Kidney (tissue), 14 donors: ENCODE results near the gene INSC. TPM values are rescaled to one million over a fixed set of nuclear protein-coding genes. Genes with fewer than 3 reads are reported as not detected.

Experiments
- DNase-seq, 5 donors: peaks; one replicate each; pipeline ENCODE4 v3.0.0-alpha.2; 2013 to 2020
- FAIRE-seq: peaks from 2 replicates; lab custom pipeline; 2012; peaks lifted over from hg19 to GRCh38; lab: Jason Lieb, UNC
- H3K27ac ChIP-seq, 2 donors: one replicate each; pipeline ENCODE4 v1.7.0; 2013; ENCODE audit warnings: low read depth in 2 of 2, low read length in 2 of 2, inconsistent platforms in 1 of 2
- H3K27me3 ChIP-seq: one replicate; pipeline ENCODE4 v1.7.1; 2013; ENCODE audit warnings: low read length, inconsistent platforms; ENCODE audit not compliant: control insufficient read depth, insufficient read depth
- H3K36me3 ChIP-seq, 3 donors: one replicate each; pipeline versions ENCODE4 v1.7.0 to v1.7.1; 2013; ENCODE audit warnings: low read length in 3 of 3, control low read depth in 1 of 3, inconsistent platforms in 1 of 3; ENCODE audit not compliant: insufficient read depth in 3 of 3, control insufficient read depth in 2 of 3
- H3K4me1 ChIP-seq, 3 donors: one replicate each; pipeline versions ENCODE4 v1.7.0 to v1.7.1; 2013; ENCODE audit warnings: low read length in 3 of 3, inconsistent platforms in 1 of 3, low read depth in 1 of 3; ENCODE audit not compliant: control insufficient read depth in 2 of 3, insufficient read depth in 2 of 3
- H3K4me3 ChIP-seq, 3 donors: one replicate each; pipeline versions ENCODE4 v1.7.0 to v1.8.1; 2013; ENCODE audit warnings: low read length in 3 of 3, control low read depth in 1 of 3, inconsistent platforms in 1 of 3
- H3K9ac ChIP-seq, 3 donors: one replicate each; pipeline versions ENCODE4 v1.7.0 to v1.7.1; 2013; ENCODE audit warnings: low read length in 3 of 3, control low read depth in 1 of 3, inconsistent platforms in 1 of 3
- H3K9me3 ChIP-seq, 3 donors: one replicate each; pipeline versions ENCODE4 v1.7.0 to v1.7.1; 2013; ENCODE audit warnings: low read length in 3 of 3, control low read depth in 1 of 3, inconsistent platforms in 1 of 3; ENCODE audit not compliant: control insufficient read depth in 2 of 3, insufficient read depth in 1 of 3
- CTCF ChIP-seq: IDR thresholded peaks from 3 replicates; pipeline ENCODE4 v1.5.1; 2012; ENCODE audit warnings: mild to moderate bottlenecking, moderate library complexity, borderline replicate concordance; ENCODE audit not compliant: insufficient read depth; ENCODE audit errors: extremely low read depth
- intact Hi-C: fragments of 100-400 bp; cut with DNase I; formaldehyde crosslinking; loops from one replicate; pipeline ENCODE4 v1.11.1; 2022
- polyA plus RNA-seq: library from polyadenylated mRNA; stranded (reverse); fragments of 350-450 nt; fragmentation: Illumina TruSeq; extraction: RNeasy Lipid Tissue Mini Kit (QIAGEN cat#74804); gene quantifications from one replicate; pipeline ENCODE4 v1.2.3, GENCODE V29; 2014; ENCODE audit warnings: low read depth, low replicate concordance; ENCODE audit not compliant: insufficient read depth
- total RNA-seq: library from RNA; stranded (reverse); fragmentation: NEBNext Ultra II Directional; extraction: Animal tissue kit (Norgen Biotek cat#: 25700); gene quantifications from one replicate; pipeline ENCODE4 v1.2.1, GENCODE V29; 2021
- donor health status: control.
- donor health status: control.
- donor health status: control.
- donor health status: control.
- donor health status: control.
- donor health status: DM: yes; HTN: yes; CAD: no.
- donor health status: Normal renal cell carcinoma (clear cell type).

Gene INSC
- total and polyA plus RNA-seq, 2 donors from 2014 or later, result 0.41 to 1.3 TPM

GRCh38 chr11:15222777-15223176 lies 108.1 kb downstream of the INSC start:
- H3K27me3 ChIP-seq, result no peaks in the 10 kb centered on the region
- TF ChIP-seq CTCF, result no peak
- no peak overlapping the region for H3K9ac ChIP-seq
- no peak overlapping the region for H3K4me3 ChIP-seq
- FAIRE-seq (no peak), DNase-seq (no peak)
- intact Hi-C loops, result no loop called here
- no peaks in the 10 kb centered on the region for H3K36me3 ChIP-seq
- no peaks in the 10 kb centered on the region for H3K4me1 ChIP-seq
- H3K9me3 ChIP-seq, result no peaks in the 10 kb centered on the region
- H3K27ac ChIP-seq, result no peak overlapping the region

- no peaks in the 10 kb centered on the region for H3K36me3 ChIP-seq
- no peak overlapping the region for H3K27ac ChIP-seq
- no peak for FAIRE-seq
- no peak overlapping the region for H3K9ac ChIP-seq
- H3K27me3 ChIP-seq, result no peaks in the 10 kb centered on the region
- no peak overlapping the region for H3K4me3 ChIP-seq
- TF ChIP-seq CTCF, result no peak
- DNase-seq, result no peak
- H3K9me3 ChIP-seq, result no peaks in the 10 kb centered on the region
- intact Hi-C loops, result no loop called here
- H3K4me1 ChIP-seq, result no peaks in the 10 kb centered on the region
These were observed 108.6 kb downstream of the INSC start for GRCh38 chr11:15223318-15223717.

GRCh38 chr11:15224466-15224865 lies 109.7 kb downstream of the INSC start:
- Histone ChIP-seq H3K9ac (no peak overlapping the region), H3K27ac (no peak overlapping the region), H3K4me3 (no peak overlapping the region), H3K4me1 (no peaks in the 10 kb centered on the region), H3K36me3 (no peaks in the 10 kb centered on the region), H3K9me3 (no peaks in the 10 kb centered on the region), H3K27me3 (no peaks in the 10 kb centered on the region)
- no peak for DNase-seq
- no peak for FAIRE-seq
- no peak for TF ChIP-seq CTCF
- intact Hi-C loops, result no loop called here

- no peaks in the 10 kb centered on the region for H3K27me3 ChIP-seq
- no peaks in the 10 kb centered on the region for H3K4me1 ChIP-seq
- no peak overlapping the region for H3K27ac ChIP-seq
- intact Hi-C loops, result no loop called here
- no peak overlapping the region for H3K4me3 ChIP-seq
- no peak for TF ChIP-seq CTCF
- FAIRE-seq (no peak), DNase-seq (no peak)
- H3K9me3 ChIP-seq, result no peaks in the 10 kb centered on the region
- no peak overlapping the region for H3K9ac ChIP-seq
- H3K36me3 ChIP-seq, result no peaks in the 10 kb centered on the region
These were observed 112.3 kb downstream of the INSC start for GRCh38 chr11:15227011-15227410.
